GM12801 (cell line): ENCODE data around the gene GRWD1.

ENCODE experiments used
- TF ChIP-seq, protein P1 (sequence below): IDR thresholded peaks from one replicate; pipeline ENCODE4 v1.5.1; 2011; ENCODE audit warnings: control low read depth; ENCODE audit not compliant: insufficient read length; ENCODE audit errors: extremely low read depth

The GRWD1 gene

DNA sequence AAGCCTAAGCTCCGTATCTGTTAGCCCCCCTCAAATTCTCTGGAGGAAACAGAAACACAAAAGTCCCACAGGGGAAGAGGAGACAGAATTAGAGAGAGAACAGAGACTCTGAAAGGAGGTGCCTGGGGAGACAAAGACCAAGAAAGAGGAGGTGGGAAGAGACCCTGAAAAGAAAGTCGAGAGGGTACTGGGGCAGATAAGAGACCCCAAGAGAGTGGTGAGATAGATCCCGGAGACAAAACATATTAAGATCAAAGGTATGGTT is 915 bp upstream of the GRWD1 start:
- TF ChIP-seq, protein P1, sequence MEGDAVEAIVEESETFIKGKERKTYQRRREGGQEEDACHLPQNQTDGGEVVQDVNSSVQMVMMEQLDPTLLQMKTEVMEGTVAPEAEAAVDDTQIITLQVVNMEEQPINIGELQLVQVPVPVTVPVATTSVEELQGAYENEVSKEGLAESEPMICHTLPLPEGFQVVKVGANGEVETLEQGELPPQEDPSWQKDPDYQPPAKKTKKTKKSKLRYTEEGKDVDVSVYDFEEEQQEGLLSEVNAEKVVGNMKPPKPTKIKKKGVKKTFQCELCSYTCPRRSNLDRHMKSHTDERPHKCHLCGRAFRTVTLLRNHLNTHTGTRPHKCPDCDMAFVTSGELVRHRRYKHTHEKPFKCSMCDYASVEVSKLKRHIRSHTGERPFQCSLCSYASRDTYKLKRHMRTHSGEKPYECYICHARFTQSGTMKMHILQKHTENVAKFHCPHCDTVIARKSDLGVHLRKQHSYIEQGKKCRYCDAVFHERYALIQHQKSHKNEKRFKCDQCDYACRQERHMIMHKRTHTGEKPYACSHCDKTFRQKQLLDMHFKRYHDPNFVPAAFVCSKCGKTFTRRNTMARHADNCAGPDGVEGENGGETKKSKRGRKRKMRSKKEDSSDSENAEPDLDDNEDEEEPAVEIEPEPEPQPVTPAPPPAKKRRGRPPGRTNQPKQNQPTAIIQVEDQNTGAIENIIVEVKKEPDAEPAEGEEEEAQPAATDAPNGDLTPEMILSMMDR: no peak

DNA sequence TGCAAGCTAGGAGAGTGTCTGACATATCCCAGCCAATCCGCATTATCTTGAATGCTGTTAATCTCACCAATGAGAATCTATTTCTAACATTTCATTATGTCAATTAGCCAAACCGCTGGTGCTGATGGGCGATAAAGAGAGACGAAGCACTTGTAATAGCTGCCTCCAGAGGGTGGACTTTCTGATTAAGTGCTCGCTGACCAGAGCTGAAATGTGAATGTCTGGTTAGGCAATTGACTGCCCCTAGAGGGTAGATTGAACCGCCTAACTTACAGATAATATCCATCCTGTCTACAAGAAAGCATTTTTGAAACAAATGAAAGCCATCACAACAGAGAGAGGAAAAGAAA is 552 bp upstream of the GRWD1 start:
- TF ChIP-seq, protein P1: no peak

DNA sequence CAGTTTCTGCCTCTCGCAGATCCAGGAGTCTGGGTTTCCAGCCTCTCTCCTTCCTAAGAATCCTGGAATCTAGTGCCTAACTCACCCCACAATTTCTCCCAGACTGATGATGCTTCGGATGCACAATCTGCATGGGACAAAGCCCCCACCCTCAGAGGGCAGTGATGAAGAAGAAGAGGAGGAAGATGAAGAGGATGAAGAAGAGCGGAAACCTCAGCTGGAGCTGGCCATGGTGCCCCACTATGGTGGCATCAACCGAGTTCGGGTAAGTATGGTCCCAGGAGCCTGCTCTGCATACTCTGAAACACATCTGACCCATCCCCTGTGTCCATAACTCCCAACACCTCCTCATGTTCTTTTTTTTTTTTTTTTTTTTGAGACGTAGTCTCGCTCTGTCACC is 796 bp downstream of the GRWD1 start:
- TF ChIP-seq, protein P1: no peak

DNA sequence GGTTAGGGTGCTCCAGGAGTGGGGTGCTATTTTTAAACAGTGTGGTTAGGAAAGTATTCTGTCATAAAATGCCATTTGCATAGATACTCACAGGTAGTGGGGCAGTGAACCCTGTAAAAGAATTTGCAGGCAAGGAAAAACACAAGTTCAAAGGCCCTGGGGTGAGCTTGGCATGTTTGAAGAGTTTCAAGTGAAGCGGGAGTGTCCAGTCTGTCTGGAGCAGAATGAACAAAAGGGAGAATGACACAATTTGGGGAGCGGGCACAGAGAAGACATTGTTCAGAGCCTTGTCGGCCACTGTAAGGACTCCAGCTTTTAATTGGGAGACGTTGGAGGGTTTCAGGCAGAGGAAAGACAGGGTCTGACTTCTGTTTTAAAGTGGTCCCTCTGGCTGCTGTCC is 2.8 kb downstream of the GRWD1 start:
- TF ChIP-seq, protein P1: no peak

DNA sequence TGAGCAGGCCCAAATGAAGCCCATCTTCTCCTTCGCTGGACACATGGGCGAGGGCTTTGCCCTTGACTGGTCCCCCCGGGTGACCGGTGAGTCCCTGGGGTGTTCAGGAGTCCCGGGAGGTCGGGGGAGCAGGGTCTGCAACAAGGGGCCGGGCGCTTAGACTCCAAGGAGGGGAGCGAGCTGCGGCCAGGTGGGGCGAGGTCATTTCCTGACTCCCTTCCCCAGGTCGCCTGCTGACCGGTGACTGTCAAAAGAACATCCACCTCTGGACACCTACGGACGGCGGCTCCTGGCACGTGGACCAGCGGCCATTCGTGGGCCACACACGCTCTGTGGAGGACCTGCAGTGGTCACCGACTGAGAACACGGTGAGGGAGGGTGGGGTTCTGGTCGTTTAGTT is 4.7 kb downstream of the GRWD1 start:
- TF ChIP-seq, protein P1: no peak

DNA sequence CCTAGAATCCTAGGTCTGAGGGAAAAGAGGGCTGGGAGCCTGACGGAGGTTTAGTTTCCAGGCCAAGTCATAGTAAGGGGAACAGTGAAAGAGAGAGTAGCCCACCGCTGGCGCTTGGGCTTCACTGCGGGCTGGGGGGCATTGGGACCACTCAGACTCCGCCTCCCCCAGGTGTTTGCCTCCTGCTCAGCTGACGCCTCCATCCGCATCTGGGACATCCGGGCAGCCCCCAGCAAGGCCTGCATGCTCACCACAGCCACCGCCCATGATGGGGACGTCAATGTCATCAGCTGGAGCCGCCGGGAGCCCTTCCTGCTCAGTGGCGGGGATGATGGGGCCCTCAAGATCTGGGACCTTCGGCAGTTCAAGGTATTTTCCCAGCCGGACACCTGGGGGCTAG is 5.1 kb downstream of the GRWD1 start:
- TF ChIP-seq, protein P1: no peak

DNA sequence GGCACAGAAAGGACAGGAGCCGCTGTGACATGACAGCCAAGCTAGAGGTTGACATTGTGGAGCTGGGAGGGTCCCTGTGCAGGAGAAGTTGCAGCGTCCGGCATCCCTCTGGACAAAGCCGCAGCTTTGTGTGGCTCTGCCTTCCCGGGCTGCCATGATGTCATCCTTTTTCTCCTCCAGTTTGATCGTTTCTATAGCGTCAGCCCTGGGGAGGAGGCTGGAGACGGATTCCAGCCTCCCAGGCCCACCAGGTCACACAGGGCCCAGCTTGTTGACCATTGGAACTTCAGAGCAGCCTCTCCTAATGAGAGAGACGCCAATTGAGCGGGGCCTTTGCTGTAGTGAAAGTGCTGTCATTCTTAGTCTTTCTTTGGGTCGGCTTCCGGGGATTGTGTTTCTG is 5.8 kb downstream of the GRWD1 start:
- TF ChIP-seq, protein P1: no peak
